HG03571 (cell line): ENCODE measurements around the gene ASF1B.
A peak's percentile ranks its signal among the peaks of the same experiment; 100 is the strongest.

Experiments
- ATAC-seq: cut with Tn5 transposase; IDR thresholded peaks from one replicate; pipeline ENCODE4 v1.9.1; 2021; ENCODE audit not compliant: unreplicated experiment

ASF1B gene

GRCh38 chr19:14088634-14089411, 47.6 kb downstream of the ASF1B start:
- ATAC-seq, result no peak

- no peak for ATAC-seq
These were observed 50.3 kb downstream of the ASF1B start for GRCh38 chr19:14086098-14086497.

- no peak for ATAC-seq
These were observed 50.9 kb downstream of the ASF1B start, which contains the start of gene C19orf67 for GRCh38 chr19:14085309-14085995. C19orf67 (minus strand) TSS chr19:14085783; CDS start chr19:14085627, 156 bp downstream.

GRCh38 chr19:14082675-14082960, 53.8 kb downstream of the ASF1B start:
- no peak for ATAC-seq

- ATAC-seq, result peak; percentile 5
These were observed 54.4 kb downstream of the ASF1B start for GRCh38 chr19:14081797-14082674.

- peak; percentile 74 for ATAC-seq
These were observed 55.2 kb downstream of the ASF1B start for GRCh38 chr19:14080887-14081796.

- no peak for ATAC-seq
These were observed 58.0 kb downstream of the ASF1B start for GRCh38 chr19:14078411-14078810.

GRCh38 chr19:14073925-14074838, 62.2 kb downstream of the ASF1B start:
- no peak for ATAC-seq

GRCh38 chr19:14073261-14073924, 63.0 kb downstream of the ASF1B start:
- peak; percentile 51 for ATAC-seq

GRCh38 chr19:14072535-14073260, 63.7 kb downstream of the ASF1B start, which contains the start of gene MISP3:
MISP3 (plus strand) TSS chr19:14072786; CDS start chr19:14073310, 524 bp downstream.
- no peak for ATAC-seq

GRCh38 chr19:14070268-14071050, 65.9 kb downstream of the ASF1B start:
- no peak for ATAC-seq
